Measurements from ENCODE around the gene KCNG2. TPM values are rescaled to one million over a fixed set of nuclear protein-coding genes. Genes with fewer than 3 reads are reported as not detected.

The KCNG2 gene
- total and polyA plus RNA-seq, 4 donors: 0.03 to 0.23 (median 0.08) TPM; not detected in 1

- peak; percentile 13 for DNase-seq (ENCODE audit: low spot score)
- Histone ChIP-seq H3K9ac (ENCODE audit: low read depth in 1 of 2, low read length in 2 of 2) (no peak overlapping the region), H3K36me3 (ENCODE audit: control insufficient read depth in 4 of 4, insufficient read depth in 3 of 4, low read depth in 1 of 4, low read length in 3 of 4) (peaks cover 11 to 43% (median 30%) of the 10 kb centered on the region in 4 donors), H3K4me1 (ENCODE audit: control insufficient read depth in 4 of 4, insufficient read depth in 4 of 4, low read length in 3 of 4) (peaks cover 0 to 4% (median 2%) of the 10 kb centered on the region in 4 donors), H3K27ac (ENCODE audit: low read depth in 1 of 2, low read length in 2 of 2) (no peak overlapping the region), H3K4me3 (ENCODE audit: low read depth in 1 of 3, low read length in 3 of 3) (no peak overlapping the region), H3K27me3 (ENCODE audit: control insufficient read depth in 4 of 4, insufficient read depth in 4 of 4, low read length in 3 of 4) (no peaks in the 10 kb centered on the region), H3K9me3 (ENCODE audit: control insufficient read depth in 4 of 4, low read length in 3 of 4) (no peaks in the 10 kb centered on the region)
- no peak for TF ChIP-seq NR2F2 (IDR thresholded peaks at IDR 0.05)
- TF ChIP-seq RAD21 (IDR thresholded peaks at IDR 0.05): no peak
- no peak for TF ChIP-seq FOXA1 (IDR thresholded peaks at IDR 0.05)
- TF ChIP-seq TAF1 (conservative IDR thresholded peaks at IDR 0.05): no peak
- TF ChIP-seq SP1 (IDR thresholded peaks at IDR 0.05): no peak
- TF ChIP-seq CTCF (IDR thresholded peaks at IDR 0.05; ENCODE audit: low read depth, low read length, missing input control): no peak
- no peak for TF ChIP-seq ATF3 (IDR thresholded peaks at IDR 0.05)
- TF ChIP-seq YY1 (IDR thresholded peaks at IDR 0.05): no peak
- TF ChIP-seq RXRA (IDR thresholded peaks at IDR 0.05): no peak
- TF ChIP-seq EGR1 (IDR thresholded peaks at IDR 0.05; ENCODE audit: low read depth in 2 of 2): no peak
- no peak for TF ChIP-seq REST (IDR thresholded peaks at IDR 0.05)
- no peak for TF ChIP-seq JUND (IDR thresholded peaks at IDR 0.05)
- no peak for TF ChIP-seq MAX (IDR thresholded peaks at IDR 0.05)
- 98% methylated on average over 24 of the region's 24 CpGs for WGBS
Observed at GRCh38 chr18:79921984-79922965, 124.5 kb downstream of the KCNG2 start.

GRCh38 chr18:79922971-79923411 is 125.3 kb downstream of the KCNG2 start:
- H3K4me1 ChIP-seq (ENCODE audit: control insufficient read depth in 4 of 4, insufficient read depth in 4 of 4, low read length in 3 of 4): peaks cover 0 to 4% (median 2%) of the 10 kb centered on the region in 4 donors
- no peak overlapping the region for H3K9ac ChIP-seq (ENCODE audit: low read depth in 1 of 2, low read length in 2 of 2)
- no peak overlapping the region for H3K27ac ChIP-seq (ENCODE audit: low read depth in 1 of 2, low read length in 2 of 2)
- H3K36me3 ChIP-seq (ENCODE audit: control insufficient read depth in 4 of 4, insufficient read depth in 3 of 4, low read depth in 1 of 4, low read length in 3 of 4): peaks cover 9 to 41% (median 29%) of the 10 kb centered on the region in 4 donors
- DNase-seq (ENCODE audit: low spot score): no peak
- no peaks in the 10 kb centered on the region for H3K9me3 ChIP-seq (ENCODE audit: control insufficient read depth in 4 of 4, low read length in 3 of 4)
- H3K27me3 ChIP-seq (ENCODE audit: control insufficient read depth in 4 of 4, insufficient read depth in 4 of 4, low read length in 3 of 4): no peaks in the 10 kb centered on the region
- H3K4me3 ChIP-seq (ENCODE audit: low read depth in 1 of 3, low read length in 3 of 3): no peak overlapping the region
- 89% methylated on average over 17 of the region's 17 CpGs for WGBS
- TF ChIP-seq REST (IDR thresholded peaks at IDR 0.05) (no peak), MAX (IDR thresholded peaks at IDR 0.05) (no peak), RAD21 (IDR thresholded peaks at IDR 0.05) (no peak), FOXA1 (IDR thresholded peaks at IDR 0.05) (no peak), NR2F2 (IDR thresholded peaks at IDR 0.05) (no peak), HNF4A (conservative IDR thresholded peaks at IDR 0.05) (no peak)

All from liver (tissue), 9 donors.